Measurements from ENCODE around the gene RGL1. TPM values are rescaled to one million over a fixed set of nuclear protein-coding genes. Genes with fewer than 3 reads are reported as not detected.

The RGL1 gene
- total RNA-seq, 1 donor: 1.5 TPM

DNA sequence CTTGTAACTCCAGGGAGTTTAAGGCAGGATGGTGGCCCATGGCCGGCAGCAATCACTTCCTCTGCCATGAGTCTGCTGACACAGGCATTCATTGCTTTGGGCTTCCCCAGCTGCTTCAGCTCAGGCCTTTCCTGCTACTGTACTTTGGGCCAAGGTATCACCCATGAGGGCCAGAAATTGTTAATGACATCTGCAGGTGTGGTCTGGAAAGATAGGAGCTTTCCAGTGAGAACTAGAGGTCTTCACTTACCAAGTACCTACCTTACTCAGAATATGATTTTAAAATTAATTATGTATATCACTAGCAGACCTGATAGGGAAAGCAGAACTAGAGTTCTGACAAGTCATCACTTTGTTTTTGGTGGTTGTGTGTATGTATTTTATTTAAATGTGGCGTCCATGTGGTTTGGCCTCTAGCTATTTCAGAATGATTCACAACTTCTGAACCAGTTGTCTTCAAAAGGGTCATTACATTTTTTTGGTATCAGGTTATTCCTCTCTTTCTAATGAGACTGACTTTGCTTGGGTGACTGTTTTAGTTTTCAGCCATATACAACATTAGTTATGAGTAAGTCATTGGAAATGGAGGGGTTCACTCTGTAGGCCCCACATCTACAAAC is 2.7 kb downstream of the RGL1 start:
- H3K27me3 ChIP-seq (ENCODE audit: insufficient read depth, low read length): peaks cover 36% of the 10 kb centered on the region
- peaks cover 28% of the 10 kb centered on the region for H3K4me1 ChIP-seq (ENCODE audit: insufficient read depth, low read length)
- no peak overlapping the region for H3K4me3 ChIP-seq (ENCODE audit: low read length)
- no peaks in the 10 kb centered on the region for H3K9me3 ChIP-seq (ENCODE audit: low read depth, low read length)

DNA sequence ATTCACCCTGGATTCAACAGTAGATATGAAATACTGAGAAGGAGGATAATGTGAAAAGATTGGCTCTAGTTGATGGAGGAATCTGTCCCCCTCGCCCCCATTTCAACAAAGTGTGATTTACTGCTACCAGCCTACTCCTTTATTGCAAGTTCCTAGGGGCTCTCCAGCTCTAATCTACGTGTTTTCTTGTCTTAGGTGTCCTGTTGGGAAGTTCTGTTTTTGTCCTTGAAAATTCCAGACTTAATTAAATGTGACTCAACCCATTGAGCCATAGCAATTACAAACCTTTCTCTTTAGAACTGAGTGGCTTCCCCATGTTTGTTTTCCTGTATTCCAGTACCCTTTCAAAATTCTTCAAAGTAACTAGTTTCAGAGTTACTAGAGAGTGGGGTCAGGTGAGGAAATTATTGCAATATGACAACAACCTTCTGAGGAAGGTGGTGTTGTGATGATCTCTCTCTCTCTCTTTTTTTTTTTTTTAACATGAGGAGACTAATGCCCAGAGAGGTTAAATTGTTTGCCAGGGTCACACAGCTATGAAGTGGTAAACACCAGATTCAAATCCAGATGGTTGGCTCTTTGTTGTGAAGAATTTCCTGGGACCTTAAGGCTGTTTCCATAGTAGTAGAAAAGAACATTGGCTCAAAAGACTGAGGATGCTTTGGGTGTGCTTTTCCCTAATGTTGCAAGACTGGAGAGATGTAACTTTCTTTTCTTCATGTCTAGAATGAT is 3.5 kb downstream of the RGL1 start:
- Histone ChIP-seq H3K27me3 (ENCODE audit: insufficient read depth, low read length) (peaks cover 32% of the 10 kb centered on the region), H3K4me1 (ENCODE audit: insufficient read depth, low read length) (peaks cover 28% of the 10 kb centered on the region)

DNA sequence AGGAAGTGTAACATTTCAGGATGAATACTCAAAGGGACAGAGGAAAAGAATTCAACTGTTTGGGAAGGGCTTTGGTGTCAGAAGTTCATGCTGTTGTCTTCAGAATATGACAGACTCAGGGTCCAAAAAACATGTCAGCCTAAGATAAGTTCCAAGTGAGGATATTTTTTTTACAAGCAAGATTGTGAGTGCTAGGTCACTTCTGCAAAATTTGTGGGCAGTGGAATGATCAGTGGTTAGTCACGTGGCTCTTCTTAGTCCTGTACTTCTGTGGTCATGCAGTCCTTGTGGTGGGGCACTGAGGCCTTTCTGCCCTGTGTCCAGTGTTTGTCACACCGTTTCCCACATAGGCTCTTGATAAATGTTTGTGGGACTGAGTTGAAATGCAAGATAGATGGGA is 5.2 kb downstream of the RGL1 start:
- Histone ChIP-seq H3K9me3 (ENCODE audit: low read depth, low read length) (no peaks in the 10 kb centered on the region), H3K4me3 (ENCODE audit: low read length) (no peak overlapping the region), H3K27me3 (ENCODE audit: insufficient read depth, low read length) (peaks cover 18% of the 10 kb centered on the region), H3K4me1 (ENCODE audit: insufficient read depth, low read length) (peaks cover 22% of the 10 kb centered on the region)

More for the DNA sequence above, 3.5 kb downstream of the RGL1 start:
- H3K9me3 ChIP-seq (ENCODE audit: low read depth, low read length): no peaks in the 10 kb centered on the region
- no peak overlapping the region for H3K4me3 ChIP-seq (ENCODE audit: low read length)

DNA sequence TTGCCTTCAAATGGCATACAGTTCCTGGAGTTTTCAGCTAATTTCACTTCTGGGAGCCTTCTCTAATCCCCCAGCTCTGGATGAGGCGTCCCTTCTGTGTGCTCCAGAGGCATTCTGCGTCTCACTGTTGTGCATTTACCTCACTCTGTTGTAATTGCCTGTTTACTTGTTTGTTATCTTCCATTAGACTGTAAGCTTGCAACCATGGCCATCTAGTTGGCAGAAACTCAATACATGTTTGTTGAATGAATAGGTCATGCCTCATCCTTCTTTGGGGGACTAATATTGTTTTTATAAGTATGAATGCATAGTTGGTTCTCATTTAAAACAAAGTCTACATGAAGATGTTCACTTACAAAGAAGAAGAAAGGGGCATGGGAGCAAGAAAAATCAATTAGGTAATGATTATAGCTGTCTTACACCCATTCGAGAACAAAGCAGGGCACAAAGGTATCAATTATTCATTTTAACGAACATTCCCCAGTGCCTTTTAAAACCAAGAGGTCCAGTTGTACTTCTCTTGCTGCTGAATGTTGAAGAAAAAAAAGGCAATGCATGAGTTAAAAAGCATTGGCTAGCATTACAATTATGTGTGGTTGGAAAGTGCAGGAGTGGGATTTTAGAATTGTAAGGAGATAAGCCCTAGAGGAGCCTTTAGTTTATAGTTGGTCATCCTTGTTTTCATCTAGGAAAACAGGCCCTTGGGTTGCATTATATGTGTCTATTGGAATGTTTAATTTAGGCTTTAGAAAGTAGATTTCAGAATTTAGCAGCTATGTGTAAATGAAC is 6.0 kb downstream of the RGL1 start:
- Histone ChIP-seq H3K27me3 (ENCODE audit: insufficient read depth, low read length) (peaks cover 10% of the 10 kb centered on the region), H3K4me3 (ENCODE audit: low read length) (no peak overlapping the region), H3K9me3 (ENCODE audit: low read depth, low read length) (no peaks in the 10 kb centered on the region), H3K4me1 (ENCODE audit: insufficient read depth, low read length) (peaks cover 14% of the 10 kb centered on the region)

DNA sequence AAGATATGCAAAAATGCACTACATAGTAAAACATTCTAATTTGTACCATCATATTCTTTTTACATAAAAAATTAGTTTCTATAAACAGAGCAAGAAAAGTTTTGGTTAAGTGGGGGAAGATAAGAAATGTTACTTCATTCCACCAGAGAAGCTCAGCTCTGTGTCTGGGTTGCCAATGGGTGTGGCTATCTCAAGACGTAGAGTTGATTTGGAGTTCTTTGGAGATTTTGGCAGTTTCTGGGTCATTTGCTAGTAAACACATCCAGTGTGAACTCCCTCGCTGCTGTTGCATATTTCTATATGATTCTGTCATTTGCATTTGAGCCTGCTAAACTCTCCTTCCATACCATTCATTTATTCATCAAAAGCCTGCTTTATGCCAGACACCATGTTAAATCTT is 7.2 kb downstream of the RGL1 start:
- Histone ChIP-seq H3K4me1 (ENCODE audit: insufficient read depth, low read length) (peaks cover 14% of the 10 kb centered on the region), H3K27me3 (ENCODE audit: insufficient read depth, low read length) (peaks cover 5% of the 10 kb centered on the region), H3K4me3 (ENCODE audit: low read length) (no peak overlapping the region), H3K9me3 (ENCODE audit: low read depth, low read length) (no peaks in the 10 kb centered on the region)

DNA sequence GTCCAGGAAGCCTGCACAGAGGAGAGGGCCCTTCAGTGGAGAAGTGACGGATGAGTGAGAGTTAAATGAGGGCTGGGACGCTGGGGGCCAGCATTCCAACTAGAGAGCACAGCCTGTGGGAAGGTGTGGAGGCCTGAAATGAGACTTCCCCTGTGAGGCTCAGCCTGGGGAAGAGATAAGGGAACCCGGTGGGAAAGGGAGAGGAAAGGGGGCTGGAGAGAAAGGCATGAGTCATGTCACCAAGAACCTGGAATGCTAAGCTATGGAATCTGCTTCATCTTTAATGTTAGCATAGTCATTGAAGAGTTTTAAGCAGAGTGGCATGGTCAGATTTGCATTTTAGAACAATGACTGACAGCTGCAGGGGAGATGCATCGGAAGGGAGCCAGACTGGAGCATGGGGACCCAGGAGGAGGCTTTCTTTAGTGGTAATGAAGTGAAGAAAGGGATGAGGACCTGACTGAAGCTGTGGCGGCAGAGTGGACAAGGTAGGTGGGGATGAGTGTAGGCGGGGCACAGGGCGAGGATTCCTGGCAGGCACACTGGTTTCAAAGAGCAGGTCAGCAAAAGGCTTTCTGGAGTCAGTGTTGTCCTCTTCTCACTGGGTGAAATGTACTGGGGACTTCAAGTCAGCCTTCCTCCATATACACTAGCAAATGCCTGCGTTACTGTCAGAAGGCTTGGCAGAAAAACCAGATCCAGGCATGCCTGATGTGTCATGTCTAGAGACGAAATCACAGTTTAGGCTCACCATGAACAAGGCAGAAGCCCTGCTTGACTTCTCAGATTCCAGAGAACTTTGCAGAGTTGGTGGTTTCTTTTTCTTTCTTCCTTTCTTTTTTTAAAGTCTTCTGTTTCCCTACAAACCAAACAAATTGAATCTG is 8.0 kb downstream of the RGL1 start:
- no peak overlapping the region for H3K4me3 ChIP-seq (ENCODE audit: low read length)
- H3K4me1 ChIP-seq (ENCODE audit: insufficient read depth, low read length): peaks cover 11% of the 10 kb centered on the region
- no peaks in the 10 kb centered on the region for H3K27me3 ChIP-seq (ENCODE audit: insufficient read depth, low read length)
- H3K9me3 ChIP-seq (ENCODE audit: low read depth, low read length): no peaks in the 10 kb centered on the region

DNA sequence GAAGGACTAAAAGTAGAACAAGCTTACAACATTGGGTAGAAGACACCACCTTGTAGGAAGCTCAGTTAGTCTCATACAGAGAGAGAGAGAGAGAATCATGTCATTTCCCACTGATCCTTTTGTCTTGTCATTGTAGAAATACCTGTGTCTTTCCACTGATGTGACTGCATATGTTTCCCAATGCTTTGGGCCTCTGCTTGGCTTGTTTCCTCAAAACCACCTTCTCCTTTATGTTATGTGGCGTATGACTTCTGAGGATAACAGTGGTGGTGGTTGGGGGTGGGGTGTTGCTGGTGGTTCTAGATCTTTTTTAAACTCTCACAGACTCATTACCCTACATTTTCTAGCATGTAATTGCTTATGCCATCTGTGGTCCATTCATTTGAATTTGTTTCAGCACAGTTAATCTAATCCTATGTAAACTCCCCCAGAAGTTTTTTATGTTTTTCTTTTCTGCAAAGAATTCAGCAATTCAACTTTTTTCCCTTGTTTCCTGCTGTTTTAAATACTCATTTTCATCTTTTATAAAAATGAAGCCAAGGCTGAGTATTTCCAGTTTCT is 9.3 kb downstream of the RGL1 start:
- no peak overlapping the region for H3K4me3 ChIP-seq (ENCODE audit: low read length)
- peaks cover 7% of the 10 kb centered on the region for H3K4me1 ChIP-seq (ENCODE audit: insufficient read depth, low read length)
- no peaks in the 10 kb centered on the region for H3K9me3 ChIP-seq (ENCODE audit: low read depth, low read length)
- no peaks in the 10 kb centered on the region for H3K27me3 ChIP-seq (ENCODE audit: insufficient read depth, low read length)

DNA sequence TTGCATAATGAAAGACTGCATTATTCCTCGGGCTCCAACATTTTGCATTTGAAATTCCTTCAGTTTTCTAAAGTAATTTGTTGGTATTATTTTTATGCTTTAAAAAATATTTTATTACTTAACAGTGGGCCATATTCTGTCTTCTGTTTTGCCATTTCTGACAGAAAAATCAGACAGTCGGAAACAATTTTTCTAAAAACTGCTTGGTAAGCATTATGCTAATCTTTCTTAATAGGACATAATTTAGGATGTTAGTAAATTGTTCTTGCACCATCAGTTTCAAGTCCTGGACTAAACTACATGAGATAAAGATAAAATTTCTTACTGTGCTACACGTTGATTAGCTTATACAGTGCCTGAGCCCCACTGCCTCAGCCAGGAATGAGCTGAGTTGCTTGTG is 11.2 kb downstream of the RGL1 start:
- H3K4me1 ChIP-seq (ENCODE audit: insufficient read depth, low read length): peaks cover 7% of the 10 kb centered on the region
- H3K4me3 ChIP-seq (ENCODE audit: low read length): no peak overlapping the region
- no peaks in the 10 kb centered on the region for H3K27me3 ChIP-seq (ENCODE audit: insufficient read depth, low read length)
- no peaks in the 10 kb centered on the region for H3K9me3 ChIP-seq (ENCODE audit: low read depth, low read length)

DNA sequence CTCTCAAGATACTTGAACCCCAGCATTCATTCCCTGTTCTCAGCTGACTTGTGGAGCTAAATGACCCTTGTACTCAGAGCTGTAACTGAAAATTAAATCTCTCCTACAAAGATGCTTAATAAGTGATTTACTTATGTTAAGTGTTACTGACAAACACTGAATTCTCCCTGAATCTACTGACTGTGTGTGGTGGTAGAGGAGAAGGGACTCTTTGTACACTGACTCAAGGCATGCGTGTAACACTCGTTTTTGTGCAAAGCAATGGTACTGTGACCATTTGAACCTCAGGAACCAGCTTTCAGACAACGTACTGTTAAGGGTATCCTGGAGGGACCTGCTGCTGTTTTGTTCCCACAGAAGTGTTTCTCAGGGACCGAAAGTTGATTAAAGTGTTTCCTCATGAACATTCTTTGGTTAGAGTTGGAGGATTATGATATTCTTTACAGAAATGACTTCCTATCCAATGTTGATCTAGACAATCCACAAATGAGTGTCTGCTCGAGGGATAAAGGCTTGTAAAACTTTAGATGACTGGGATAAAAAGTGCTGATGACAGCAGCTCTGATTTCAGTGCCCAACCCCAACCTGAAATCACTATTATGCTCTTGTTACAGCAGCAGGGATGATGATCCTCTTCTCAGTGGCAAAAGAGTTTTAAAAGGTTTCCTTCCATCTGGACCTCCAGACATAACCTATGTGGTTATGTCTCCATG is 12.8 kb downstream of the RGL1 start:
- Histone ChIP-seq H3K9me3 (ENCODE audit: low read depth, low read length) (no peaks in the 10 kb centered on the region), H3K4me3 (ENCODE audit: low read length) (no peak overlapping the region), H3K27me3 (ENCODE audit: insufficient read depth, low read length) (no peaks in the 10 kb centered on the region), H3K4me1 (ENCODE audit: insufficient read depth, low read length) (peaks cover 7% of the 10 kb centered on the region)

DNA sequence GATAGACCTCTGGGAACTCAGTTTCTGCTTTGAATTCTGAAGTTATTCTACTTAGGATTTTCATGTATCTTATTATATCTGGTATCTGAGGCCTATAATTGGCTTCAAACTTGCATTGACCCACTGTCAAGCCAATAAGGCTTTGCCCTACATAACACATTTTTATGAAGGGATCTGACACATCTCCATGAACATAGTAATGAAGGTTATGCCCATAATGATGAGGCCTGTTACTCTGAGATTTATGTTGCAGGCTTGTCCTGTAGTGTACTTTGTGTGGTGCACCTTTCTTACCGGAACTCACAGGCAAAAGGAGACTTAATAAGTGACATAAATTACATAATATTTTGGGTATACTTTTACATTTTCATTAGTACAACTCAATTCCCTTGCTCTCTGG is 14.1 kb downstream of the RGL1 start:
- Histone ChIP-seq H3K27me3 (ENCODE audit: insufficient read depth, low read length) (no peaks in the 10 kb centered on the region), H3K9me3 (ENCODE audit: low read depth, low read length) (no peaks in the 10 kb centered on the region), H3K4me1 (ENCODE audit: insufficient read depth, low read length) (peaks cover 7% of the 10 kb centered on the region), H3K4me3 (ENCODE audit: low read length) (no peak overlapping the region)

DNA sequence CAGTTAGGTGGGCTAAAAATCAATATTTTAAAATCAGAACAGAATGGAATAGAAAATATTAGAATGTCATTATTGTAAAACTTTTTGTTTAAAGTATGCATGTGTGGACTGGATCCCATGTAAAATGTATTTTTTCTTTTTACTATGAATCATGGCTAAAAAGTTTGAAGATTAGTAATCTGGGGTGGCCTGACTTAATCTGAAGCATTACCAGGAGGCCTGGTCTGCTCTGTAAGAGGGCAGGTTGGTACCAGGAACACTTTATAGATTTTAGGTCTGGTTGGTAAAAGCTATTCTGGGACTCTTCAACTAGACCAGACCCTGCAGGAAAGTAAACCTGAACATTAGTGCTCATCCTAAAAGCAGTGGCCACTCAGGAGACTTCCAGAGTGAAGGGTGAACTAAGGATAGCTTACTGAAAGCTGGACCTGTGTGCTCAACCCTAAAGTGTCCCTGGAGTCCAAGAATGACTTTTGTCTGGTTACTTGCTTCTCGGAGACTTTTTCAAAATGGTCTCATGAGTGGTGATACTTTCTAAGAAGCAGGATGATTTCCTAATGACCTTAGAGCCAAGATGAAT is 16.5 kb downstream of the RGL1 start:
- Histone ChIP-seq H3K27me3 (ENCODE audit: insufficient read depth, low read length) (no peaks in the 10 kb centered on the region), H3K9me3 (ENCODE audit: low read depth, low read length) (no peaks in the 10 kb centered on the region), H3K4me3 (ENCODE audit: low read length) (no peak overlapping the region), H3K4me1 (ENCODE audit: insufficient read depth, low read length) (peaks cover 7% of the 10 kb centered on the region)

DNA sequence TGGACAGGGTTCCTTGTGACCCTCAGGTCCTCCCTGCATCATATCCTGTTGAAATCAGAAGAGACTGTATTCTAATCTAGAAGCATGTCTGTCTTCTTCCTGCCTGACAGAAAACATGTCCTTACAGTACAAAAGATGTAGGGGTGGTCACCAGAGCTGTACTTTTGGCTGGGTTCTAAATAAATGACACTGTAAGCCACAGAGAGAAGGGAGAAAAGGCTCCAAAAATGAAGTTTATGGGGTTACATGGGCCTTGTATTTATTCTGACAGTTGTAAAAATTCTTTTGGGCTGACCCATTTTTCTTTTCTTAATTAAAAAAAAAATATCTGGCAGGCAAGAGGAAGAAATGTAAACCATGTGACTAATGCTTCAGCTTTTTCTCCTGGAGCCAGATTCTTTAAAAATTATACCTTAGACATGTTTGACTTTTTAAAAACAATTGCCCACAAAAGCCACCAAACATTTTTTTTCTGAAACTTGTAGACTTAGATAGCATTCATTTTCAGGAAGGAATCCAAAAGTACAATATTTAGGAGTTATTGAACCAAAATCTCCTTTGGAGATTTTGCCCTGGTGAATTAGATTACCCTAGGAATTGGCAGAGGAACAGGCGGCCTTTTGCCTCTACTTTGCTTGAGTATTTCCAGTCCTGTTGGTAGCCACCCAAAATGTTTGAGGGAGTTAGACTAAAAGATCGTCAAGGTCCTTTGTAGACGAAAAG is 17.1 kb downstream of the RGL1 start:
- Histone ChIP-seq H3K27me3 (ENCODE audit: insufficient read depth, low read length) (no peaks in the 10 kb centered on the region), H3K9me3 (ENCODE audit: low read depth, low read length) (no peaks in the 10 kb centered on the region), H3K4me3 (ENCODE audit: low read length) (no peak overlapping the region), H3K4me1 (ENCODE audit: insufficient read depth, low read length) (peaks cover 2% of the 10 kb centered on the region)

DNA sequence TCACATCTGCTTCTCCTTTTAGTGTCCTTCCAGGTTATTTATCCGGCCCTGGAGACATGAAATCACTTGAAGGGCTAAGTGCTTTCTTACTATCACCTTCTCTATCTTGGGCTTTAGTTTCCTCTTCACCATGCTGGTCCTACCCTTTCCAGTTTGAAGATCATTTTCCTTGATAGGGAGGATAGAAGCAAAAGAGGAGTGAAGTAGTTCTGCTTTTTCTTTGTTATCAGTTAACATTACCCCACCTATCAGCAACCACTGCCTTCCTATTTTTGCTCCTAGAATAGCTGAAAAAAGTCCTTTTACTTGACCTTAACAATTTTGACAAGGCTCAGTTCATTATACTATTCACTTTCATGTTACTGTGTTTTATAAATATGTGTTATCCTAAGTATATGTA is 19.4 kb downstream of the RGL1 start:
- Histone ChIP-seq H3K4me3 (ENCODE audit: low read length) (no peak overlapping the region), H3K4me1 (ENCODE audit: insufficient read depth, low read length) (no peaks in the 10 kb centered on the region), H3K27me3 (ENCODE audit: insufficient read depth, low read length) (no peaks in the 10 kb centered on the region), H3K9me3 (ENCODE audit: low read depth, low read length) (no peaks in the 10 kb centered on the region)

Measured in mononuclear cell (primary cell).